ENCODE data around the gene SCN2B. TPM values are rescaled to one million over a fixed set of nuclear protein-coding genes. Genes with fewer than 3 reads are reported as not detected.
A peak's percentile ranks its signal among the peaks of the same experiment; 100 is the strongest.
"Not testable (repeated sequence)": the region's sequence is repeated elsewhere in the genome, so short reads cannot be mapped to it uniquely, and the experiment has no call there.

The SCN2B gene
- total and polyA plus RNA-seq, 5 donors from 2014 or later = not detected

DNA sequence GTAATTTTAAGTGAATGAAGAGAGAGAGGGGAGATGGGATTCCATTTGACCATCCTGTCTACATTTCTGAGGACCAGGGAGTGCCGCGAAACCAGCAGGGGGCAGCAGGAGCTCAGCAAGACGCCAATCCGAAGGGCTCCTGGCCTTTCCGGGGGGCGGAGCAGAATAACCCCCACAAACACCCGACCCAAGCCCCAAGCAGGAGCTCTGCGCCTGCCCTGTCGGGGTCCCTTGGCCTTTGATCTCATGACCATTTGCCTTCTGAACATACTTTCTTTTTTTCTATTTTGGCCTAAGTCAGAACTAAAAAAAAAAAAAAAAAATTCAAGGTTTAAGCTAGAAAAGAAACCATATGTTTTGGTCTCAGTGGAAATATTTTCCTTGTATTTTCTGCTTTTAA lies 21.9 kb upstream of the SCN2B start:
- peaks cover 33% of the 10 kb centered on the region for H3K36me3 Mint-ChIP-seq
- peaks cover 66% of the 10 kb centered on the region for H3K36me3 ChIP-seq (ENCODE audit: control insufficient read depth, insufficient read depth, low read length)
- peak overlapping the region in 1 of 4 donors; percentile 24 for H3K4me3 Mint-ChIP-seq

DNA sequence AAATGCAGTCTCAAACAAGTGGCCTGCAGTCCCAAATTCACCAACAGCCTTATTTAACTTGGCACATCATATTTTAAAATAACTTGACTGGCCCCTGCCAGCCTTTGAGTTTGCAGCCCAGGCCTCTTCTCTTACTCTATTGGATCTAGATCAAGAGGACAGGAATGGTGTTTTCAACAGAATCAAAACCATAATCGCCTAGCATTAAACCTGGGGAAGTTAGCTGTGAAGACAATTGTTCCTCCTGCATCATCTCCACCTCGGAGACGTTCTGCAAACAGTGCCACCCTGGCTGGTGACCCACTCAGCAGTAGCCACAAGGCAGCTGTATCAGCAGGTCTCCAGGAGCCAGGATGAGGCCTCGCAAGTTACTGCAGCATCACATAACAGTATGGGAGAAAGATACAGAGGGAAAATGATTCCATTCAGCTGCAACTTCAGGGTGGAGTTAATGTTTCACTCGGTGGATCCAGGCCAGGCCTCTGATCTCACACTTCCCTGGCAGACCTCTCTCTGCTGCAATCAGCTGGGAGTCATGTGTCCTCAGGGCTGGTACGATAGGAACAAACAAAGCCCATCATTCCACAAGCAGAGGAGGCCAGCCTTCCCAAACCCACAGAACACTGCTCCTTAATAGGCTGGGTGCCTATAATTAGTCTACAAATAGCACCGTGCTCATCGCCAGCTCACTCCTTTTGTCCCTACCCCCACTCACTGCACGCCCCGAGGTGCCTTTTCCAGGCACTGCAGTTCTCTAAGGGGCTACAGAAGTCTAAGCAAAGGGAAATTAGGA lies 18.6 kb upstream of the SCN2B start:
- Histone ChIP-seq H3K4me1 (ENCODE audit: control insufficient read depth, insufficient read depth, low read length, poor library complexity, severe bottlenecking) (no peaks in the 10 kb centered on the region), H3K9me3 (ENCODE audit: control insufficient read depth in 2 of 2, low read length in 2 of 2) (no peaks in the 10 kb centered on the region), H3K4me3 (ENCODE audit: low read depth, low read length) (no peak overlapping the region), H3K27me3 (ENCODE audit: control insufficient read depth, insufficient read depth, low read length) (no peaks in the 10 kb centered on the region), H3K36me3 (ENCODE audit: control insufficient read depth, insufficient read depth, low read length) (peaks cover 55% of the 10 kb centered on the region), H3K27ac (ENCODE audit: insufficient read depth, low read length, poor library complexity, severe bottlenecking) (no peak overlapping the region)
- H3K4me3 Mint-ChIP-seq = no peak overlapping the region
- peaks cover 0 to 10% (median 8%) of the 10 kb centered on the region in 4 donors for H3K4me1 Mint-ChIP-seq
- no peak overlapping the region for H3K27ac Mint-ChIP-seq
- no peak for ATAC-seq (ENCODE audit: low read depth in 2 of 2)
- H3K9me3 Mint-ChIP-seq = peaks cover 0 to 4% (median 0%) of the 10 kb centered on the region in 7 donors
- peaks cover under 1% of the 10 kb centered on the region for H3K27me3 Mint-ChIP-seq
- H3K36me3 Mint-ChIP-seq = peaks cover 52% of the 10 kb centered on the region
- DNase-seq = no peak

More for the DNA sequence above, 21.9 kb upstream of the SCN2B start:
- Histone ChIP-seq H3K4me1 (ENCODE audit: control insufficient read depth, insufficient read depth, low read length, poor library complexity, severe bottlenecking) (peaks cover 17% of the 10 kb centered on the region), H3K4me3 (ENCODE audit: low read depth, low read length) (no peak overlapping the region), H3K27me3 (ENCODE audit: control insufficient read depth, insufficient read depth, low read length) (no peaks in the 10 kb centered on the region), H3K9me3 (ENCODE audit: control insufficient read depth in 2 of 2, low read length in 2 of 2) (no peaks in the 10 kb centered on the region), H3K27ac (ENCODE audit: insufficient read depth, low read length, poor library complexity, severe bottlenecking) (peak overlapping the region; percentile 28)
- Mint-ChIP-seq H3K9me3 (no peaks in the 10 kb centered on the region), H3K4me1 (peaks cover 0 to 13% (median 8%) of the 10 kb centered on the region in 4 donors), H3K27me3 (no peaks in the 10 kb centered on the region), H3K27ac (peak overlapping the region; percentile 69 to 80 (median 76))
- DNase-seq (peak; percentile 74 to 82 (median 82)), ATAC-seq (ENCODE audit: low read depth in 2 of 2) (peak; percentile 64 to 72)

DNA sequence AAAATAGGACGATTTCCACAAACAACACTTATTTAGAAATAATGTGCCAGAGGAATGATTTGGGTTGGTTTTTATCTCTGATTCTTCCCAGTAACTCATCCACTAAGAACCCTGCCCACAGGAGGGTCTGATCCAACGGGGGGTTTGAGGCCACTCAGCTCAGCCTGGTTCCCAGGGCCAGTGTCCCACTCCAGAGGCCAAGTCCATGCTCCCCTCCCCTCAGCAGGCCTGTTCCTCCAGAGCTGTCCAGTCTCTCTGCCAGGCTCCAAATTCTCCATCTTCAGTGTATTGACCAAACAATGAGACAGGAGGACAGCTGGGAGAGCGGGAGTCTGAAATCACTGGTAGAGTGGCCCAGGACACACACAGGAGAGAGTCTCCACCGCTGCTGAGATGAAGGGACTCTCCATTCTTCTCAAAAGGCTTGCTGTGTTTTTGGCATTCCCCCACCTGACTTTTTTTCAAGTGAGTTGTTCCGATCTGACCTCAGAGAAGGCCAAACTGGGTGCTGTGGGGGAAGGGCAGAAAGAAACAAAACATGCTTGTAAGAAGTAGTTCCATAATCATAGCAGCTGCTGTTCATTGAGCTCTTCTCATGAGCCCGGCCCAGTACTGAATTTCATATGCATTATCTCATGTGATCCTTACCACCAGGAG lies 17.6 kb upstream of the SCN2B start:
- Mint-ChIP-seq H3K27ac (no peak overlapping the region), H3K4me3 (no peak overlapping the region), H3K36me3 (peaks cover 52% of the 10 kb centered on the region), H3K4me1 (peaks cover 0 to 6% (median 5%) of the 10 kb centered on the region in 4 donors), H3K9me3 (peaks cover 0 to 4% (median 0%) of the 10 kb centered on the region in 7 donors), H3K27me3 (peaks cover 8% of the 10 kb centered on the region)
- peaks cover 49% of the 10 kb centered on the region for H3K36me3 ChIP-seq (ENCODE audit: control insufficient read depth, insufficient read depth, low read length)
- H3K4me1 ChIP-seq (ENCODE audit: control insufficient read depth, insufficient read depth, low read length, poor library complexity, severe bottlenecking) = no peaks in the 10 kb centered on the region
- no peak overlapping the region for H3K27ac ChIP-seq (ENCODE audit: insufficient read depth, low read length, poor library complexity, severe bottlenecking)
- no peaks in the 10 kb centered on the region for H3K27me3 ChIP-seq (ENCODE audit: control insufficient read depth, insufficient read depth, low read length)
- DNase-seq (no peak), ATAC-seq (ENCODE audit: low read depth in 2 of 2) (no peak)
- no peaks in the 10 kb centered on the region for H3K9me3 ChIP-seq (ENCODE audit: control insufficient read depth in 2 of 2, low read length in 2 of 2)
- no peak overlapping the region for H3K4me3 ChIP-seq (ENCODE audit: low read depth, low read length)

DNA sequence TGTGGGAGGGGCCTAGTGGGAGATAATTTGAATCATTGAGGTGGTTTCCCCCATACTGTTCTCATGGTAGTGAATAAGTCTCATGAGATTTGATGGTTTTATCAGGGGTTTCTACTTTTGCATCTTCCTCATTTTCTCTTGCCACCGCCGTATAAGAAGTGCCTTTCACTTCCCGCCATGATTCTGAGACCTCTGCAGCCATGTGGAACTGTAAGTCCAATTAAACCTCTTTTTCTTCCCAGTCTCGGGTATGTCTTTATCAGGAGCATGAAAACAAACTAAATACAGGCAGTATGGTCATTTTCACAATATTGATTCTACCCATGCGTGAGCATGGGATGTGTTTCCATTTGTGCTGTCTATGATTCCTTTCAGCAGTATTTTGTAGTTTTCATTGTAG lies 16.4 kb upstream of the SCN2B start:
- not testable (repeated sequence) for H3K9me3 Mint-ChIP-seq; H3K27ac Mint-ChIP-seq; ATAC-seq (ENCODE audit: low read depth in 2 of 2); H3K4me3 ChIP-seq (ENCODE audit: low read depth, low read length); H3K4me1 ChIP-seq (ENCODE audit: control insufficient read depth, insufficient read depth, low read length, poor library complexity, severe bottlenecking); H3K4me3 Mint-ChIP-seq; H3K27ac ChIP-seq (ENCODE audit: insufficient read depth, low read length, poor library complexity, severe bottlenecking); H3K9me3 ChIP-seq (ENCODE audit: control insufficient read depth in 2 of 2, low read length in 2 of 2); H3K27me3 Mint-ChIP-seq; DNase-seq; H3K4me1 Mint-ChIP-seq; H3K27me3 ChIP-seq (ENCODE audit: control insufficient read depth, insufficient read depth, low read length)
- H3K36me3 ChIP-seq (ENCODE audit: control insufficient read depth, insufficient read depth, low read length) = peaks cover 45% of the 10 kb centered on the region
- H3K36me3 Mint-ChIP-seq = peaks cover 47% of the 10 kb centered on the region

DNA sequence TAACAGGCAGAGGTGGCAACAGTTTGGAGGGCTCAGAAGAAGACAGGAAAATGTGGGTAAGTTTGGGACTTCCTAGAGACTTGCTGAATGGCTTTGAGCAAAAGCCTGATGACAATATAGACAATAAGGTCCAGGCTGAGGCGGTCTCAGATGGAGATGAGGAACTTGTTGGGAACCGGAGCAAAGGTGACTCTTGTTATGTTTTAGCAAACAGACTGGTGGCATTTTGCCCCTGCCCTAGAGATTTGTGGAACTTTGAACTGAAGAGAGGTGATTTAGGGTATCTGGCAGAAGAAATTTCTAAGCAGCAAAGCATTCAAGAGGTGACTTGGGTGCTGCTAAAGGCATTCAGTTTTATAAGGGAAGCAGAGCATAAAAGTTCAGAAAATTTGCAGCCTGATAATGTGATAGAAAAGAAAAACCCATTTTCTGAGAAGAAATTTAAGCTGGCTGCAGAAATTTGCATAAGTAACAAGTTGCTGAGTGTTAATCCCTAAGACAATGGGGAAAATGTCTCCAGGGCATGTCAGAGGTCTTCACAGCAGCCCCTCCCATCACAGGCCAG lies 14.6 kb upstream of the SCN2B start:
- H3K4me1 ChIP-seq (ENCODE audit: control insufficient read depth, insufficient read depth, low read length, poor library complexity, severe bottlenecking); ATAC-seq (ENCODE audit: low read depth in 2 of 2); H3K4me1 Mint-ChIP-seq; H3K9me3 ChIP-seq (ENCODE audit: control insufficient read depth in 2 of 2, low read length in 2 of 2); H3K4me3 Mint-ChIP-seq; H3K27me3 ChIP-seq (ENCODE audit: control insufficient read depth, insufficient read depth, low read length); H3K27ac ChIP-seq (ENCODE audit: insufficient read depth, low read length, poor library complexity, severe bottlenecking); H3K27ac Mint-ChIP-seq; H3K4me3 ChIP-seq (ENCODE audit: low read depth, low read length); H3K9me3 Mint-ChIP-seq; DNase-seq: not testable (repeated sequence)
- H3K36me3 Mint-ChIP-seq = peaks cover 39% of the 10 kb centered on the region
- peaks cover 16% of the 10 kb centered on the region for H3K27me3 Mint-ChIP-seq
- H3K36me3 ChIP-seq (ENCODE audit: control insufficient read depth, insufficient read depth, low read length) = peaks cover 33% of the 10 kb centered on the region

DNA sequence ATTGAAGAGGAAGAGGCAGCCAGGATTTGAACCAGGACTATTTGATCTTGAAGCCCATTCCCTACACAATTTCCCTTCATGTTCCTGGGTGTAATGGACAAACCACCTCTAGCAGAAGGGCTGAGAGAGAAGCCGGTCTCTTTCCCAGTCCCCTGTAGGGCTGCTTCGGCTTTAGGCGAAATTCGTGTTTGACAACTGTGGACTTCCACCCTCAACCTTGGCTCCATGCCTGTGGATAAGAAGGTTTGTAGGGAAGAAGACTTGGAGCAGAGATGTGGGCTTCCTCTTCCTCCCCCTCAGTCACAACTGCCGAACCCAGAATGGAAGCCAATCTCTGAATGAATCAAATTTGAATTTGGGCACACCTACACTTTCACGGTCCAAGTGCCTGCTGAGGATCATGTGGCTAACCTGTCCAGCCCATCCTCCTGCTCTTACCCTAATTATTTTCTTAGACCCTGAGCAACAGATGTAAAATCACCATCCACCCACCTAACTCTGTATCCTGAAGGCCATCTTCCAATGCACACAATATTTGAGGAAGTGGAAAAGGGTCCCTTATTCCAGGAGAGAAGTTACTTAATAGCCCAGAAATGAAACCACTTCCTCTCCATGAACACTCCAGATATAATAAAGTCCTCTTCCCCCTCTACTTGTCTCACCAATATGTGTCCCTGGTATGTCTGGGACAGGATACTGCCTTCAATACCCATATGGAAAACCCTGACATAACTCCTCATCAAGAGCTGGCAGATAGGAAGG lies 10.1 kb upstream of the SCN2B start:
- H3K4me3 Mint-ChIP-seq = no peak overlapping the region
- H3K4me1 Mint-ChIP-seq = no peaks in the 10 kb centered on the region
- Histone ChIP-seq H3K27me3 (ENCODE audit: control insufficient read depth, insufficient read depth, low read length) (peaks cover 7% of the 10 kb centered on the region), H3K27ac (ENCODE audit: insufficient read depth, low read length, poor library complexity, severe bottlenecking) (no peak overlapping the region), H3K36me3 (ENCODE audit: control insufficient read depth, insufficient read depth, low read length) (no peaks in the 10 kb centered on the region), H3K9me3 (ENCODE audit: control insufficient read depth in 2 of 2, low read length in 2 of 2) (no peaks in the 10 kb centered on the region), H3K4me3 (ENCODE audit: low read depth, low read length) (no peak overlapping the region), H3K4me1 (ENCODE audit: control insufficient read depth, insufficient read depth, low read length, poor library complexity, severe bottlenecking) (no peaks in the 10 kb centered on the region)
- peaks cover 6% of the 10 kb centered on the region for H3K36me3 Mint-ChIP-seq
- ATAC-seq (ENCODE audit: low read depth in 2 of 2) (no peak), DNase-seq (no peak)
- H3K27me3 Mint-ChIP-seq = peaks cover 22% of the 10 kb centered on the region
- H3K9me3 Mint-ChIP-seq = peaks cover 0 to 4% (median 0%) of the 10 kb centered on the region in 7 donors
- no peak overlapping the region for H3K27ac Mint-ChIP-seq

DNA sequence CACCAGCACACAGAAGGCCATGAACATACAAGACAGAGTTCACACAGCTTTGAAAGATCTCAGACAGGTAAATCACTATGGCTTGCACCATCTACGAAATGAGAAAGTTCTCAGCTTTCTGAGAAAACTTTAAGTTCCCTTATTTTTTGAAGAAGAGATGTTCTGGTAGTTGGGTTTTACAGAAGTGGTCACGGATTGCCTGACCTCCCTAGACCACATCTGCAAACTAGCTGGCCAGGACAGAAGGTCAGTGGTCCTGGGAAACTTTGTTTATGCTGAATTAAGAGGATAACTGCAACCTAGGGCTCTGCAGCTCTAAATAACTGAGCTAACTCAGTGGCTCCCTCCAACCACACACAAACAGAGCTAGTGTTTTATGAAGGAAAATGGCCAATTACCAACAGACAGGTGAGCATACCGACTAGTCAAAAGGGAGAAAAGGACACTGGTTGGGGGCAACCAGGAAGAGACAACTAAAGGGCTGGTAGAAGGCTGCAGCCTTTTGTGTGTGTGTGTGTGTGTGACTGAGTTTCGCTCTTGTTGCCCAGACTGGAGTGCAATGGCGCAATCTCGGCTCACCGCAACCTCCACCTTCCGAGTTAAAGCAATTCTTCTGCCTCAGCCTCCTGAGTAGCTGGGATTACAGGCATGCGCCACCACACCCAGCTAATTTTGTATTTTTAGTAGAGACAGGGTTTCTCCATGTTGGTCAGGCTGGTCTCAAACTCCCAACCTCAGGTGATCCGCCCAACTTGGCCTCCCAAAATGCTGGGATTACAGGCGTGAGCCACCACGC lies 8.5 kb upstream of the SCN2B start:
- DNase-seq = no peak
- H3K27ac Mint-ChIP-seq = no peak overlapping the region
- Histone ChIP-seq H3K27ac (ENCODE audit: insufficient read depth, low read length, poor library complexity, severe bottlenecking) (no peak overlapping the region), H3K4me1 (ENCODE audit: control insufficient read depth, insufficient read depth, low read length, poor library complexity, severe bottlenecking) (no peaks in the 10 kb centered on the region), H3K27me3 (ENCODE audit: control insufficient read depth, insufficient read depth, low read length) (peaks cover 7% of the 10 kb centered on the region), H3K9me3 (ENCODE audit: control insufficient read depth in 2 of 2, low read length in 2 of 2) (no peaks in the 10 kb centered on the region), H3K4me3 (ENCODE audit: low read depth, low read length) (no peak overlapping the region), H3K36me3 (ENCODE audit: control insufficient read depth, insufficient read depth, low read length) (no peaks in the 10 kb centered on the region)
- peaks cover 21% of the 10 kb centered on the region for H3K27me3 Mint-ChIP-seq
- H3K36me3 Mint-ChIP-seq = no peaks in the 10 kb centered on the region
- H3K4me3 Mint-ChIP-seq = no peak overlapping the region
- H3K9me3 Mint-ChIP-seq = peaks cover 0 to 3% (median 0%) of the 10 kb centered on the region in 7 donors
- no peak for ATAC-seq (ENCODE audit: low read depth in 2 of 2)
- H3K4me1 Mint-ChIP-seq = no peaks in the 10 kb centered on the region

Data from CD4-positive, CD25-positive, alpha-beta regulatory T cell (primary cell).